HG02973 (cell line): ENCODE data around the gene TMEM59.
"Not testable (repeated sequence)": the region's sequence is repeated elsewhere in the genome, so short reads cannot be mapped to it uniquely, and the experiment has no call there.

Experiments
- ATAC-seq: cut with Tn5 transposase; IDR thresholded peaks from one replicate; pipeline ENCODE4 v1.9.1; 2021; ENCODE audit warnings: moderate library complexity; ENCODE audit not compliant: unreplicated experiment

The TMEM59 gene

DNA sequence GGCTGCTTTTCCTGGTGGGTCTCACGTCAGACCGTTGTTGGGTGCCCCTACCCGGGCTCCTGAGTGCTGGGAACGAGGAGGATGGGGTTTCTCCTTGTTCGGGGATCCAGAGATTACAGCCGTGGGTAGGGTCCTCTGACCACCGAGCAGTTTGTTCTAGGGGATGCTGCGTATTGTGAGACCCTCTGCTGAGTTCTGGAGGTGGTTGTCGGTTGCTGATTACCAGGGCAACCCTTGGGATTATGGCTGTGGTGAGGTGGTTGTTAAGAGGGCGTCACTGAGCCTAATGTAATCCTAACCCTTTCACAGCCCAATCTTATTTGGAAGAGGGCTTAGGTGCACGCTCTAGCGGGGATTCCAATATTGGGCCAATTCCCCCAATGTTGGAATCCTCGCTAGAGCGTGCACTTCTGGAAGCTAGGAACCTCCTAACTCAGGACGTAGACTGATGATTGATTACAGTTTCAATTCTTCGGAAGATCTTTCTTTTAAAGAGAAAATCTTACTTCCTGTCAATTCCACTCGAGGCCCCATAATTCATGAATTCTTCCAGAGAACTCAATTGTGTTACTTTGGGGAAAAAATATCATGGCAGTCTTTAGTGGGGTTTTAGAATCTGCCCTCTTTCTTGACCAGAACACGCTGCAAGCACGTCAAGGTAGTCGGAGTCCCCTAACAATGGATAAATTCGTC, 887 bp upstream of the TMEM59 start:
- no peak for ATAC-seq

DNA sequence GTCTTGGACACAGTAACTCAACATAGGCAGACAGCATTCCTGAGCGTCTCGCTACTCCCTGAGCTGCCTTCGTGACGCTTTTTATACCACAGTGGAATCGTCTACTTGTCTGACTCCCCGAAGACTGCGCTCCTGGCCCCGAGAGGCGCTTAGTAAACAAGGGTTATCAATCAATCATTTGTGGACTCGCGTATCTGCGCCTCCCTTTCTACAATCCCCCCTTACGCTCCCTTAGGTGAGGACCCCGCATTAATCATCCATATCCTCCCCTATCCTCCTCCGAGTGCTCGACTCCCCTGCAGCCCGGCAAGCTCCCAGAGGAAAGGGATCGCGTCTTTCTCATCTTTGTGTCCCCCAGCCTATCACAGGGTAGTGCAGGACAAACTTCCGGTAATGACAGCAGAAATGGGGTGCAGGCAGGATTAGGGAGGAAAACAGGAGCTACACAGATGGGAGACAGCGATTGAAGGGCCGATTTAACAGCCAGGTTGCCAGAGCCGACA, 522 bp downstream of the TMEM59 start:
- ATAC-seq, result no peak

DNA sequence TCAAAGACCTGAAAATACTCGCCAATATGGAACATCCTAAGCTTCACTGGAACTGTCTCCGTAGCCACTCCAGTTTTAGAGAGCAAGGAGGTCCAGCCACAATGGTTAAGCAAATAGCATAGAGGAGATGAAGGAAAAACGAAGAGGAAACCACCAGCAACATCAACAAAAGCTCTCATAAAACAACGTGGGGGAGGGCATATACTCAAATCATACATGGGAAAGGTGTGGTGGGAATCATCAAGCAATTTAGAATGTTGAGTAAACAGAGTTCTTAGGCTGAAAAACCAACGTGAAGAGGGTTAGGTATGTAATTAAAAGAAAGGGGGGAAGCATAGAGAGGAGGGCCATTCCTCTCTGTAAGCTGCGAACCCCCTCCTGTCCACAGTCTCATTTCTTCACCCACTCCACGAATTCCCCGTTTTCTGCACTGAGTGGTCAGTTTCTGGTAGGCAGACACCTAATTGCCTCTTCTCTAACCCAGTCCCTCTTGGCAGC, 1.0 kb downstream of the TMEM59 start:
- ATAC-seq, result no peak

DNA sequence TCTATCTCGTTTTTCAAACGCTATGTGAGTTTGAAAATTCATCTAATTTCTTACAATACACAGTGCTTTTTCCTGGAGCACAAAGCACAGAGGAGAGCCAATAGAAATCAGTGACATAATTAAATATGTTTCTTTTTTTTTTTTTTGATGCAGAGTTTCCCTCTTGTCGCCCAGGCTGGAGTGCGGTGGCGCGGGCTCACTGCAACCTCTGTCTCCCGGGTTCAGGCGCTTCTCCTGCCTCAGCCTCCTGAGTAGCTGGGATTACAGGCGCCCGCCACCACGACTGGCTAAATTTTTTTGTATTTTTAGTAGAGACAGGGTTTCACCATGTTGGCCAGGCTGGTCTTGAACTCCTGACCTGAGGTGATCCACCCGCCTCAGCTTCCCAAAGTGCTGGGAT, 2.6 kb downstream of the TMEM59 start:
- not testable (repeated sequence) for ATAC-seq

DNA sequence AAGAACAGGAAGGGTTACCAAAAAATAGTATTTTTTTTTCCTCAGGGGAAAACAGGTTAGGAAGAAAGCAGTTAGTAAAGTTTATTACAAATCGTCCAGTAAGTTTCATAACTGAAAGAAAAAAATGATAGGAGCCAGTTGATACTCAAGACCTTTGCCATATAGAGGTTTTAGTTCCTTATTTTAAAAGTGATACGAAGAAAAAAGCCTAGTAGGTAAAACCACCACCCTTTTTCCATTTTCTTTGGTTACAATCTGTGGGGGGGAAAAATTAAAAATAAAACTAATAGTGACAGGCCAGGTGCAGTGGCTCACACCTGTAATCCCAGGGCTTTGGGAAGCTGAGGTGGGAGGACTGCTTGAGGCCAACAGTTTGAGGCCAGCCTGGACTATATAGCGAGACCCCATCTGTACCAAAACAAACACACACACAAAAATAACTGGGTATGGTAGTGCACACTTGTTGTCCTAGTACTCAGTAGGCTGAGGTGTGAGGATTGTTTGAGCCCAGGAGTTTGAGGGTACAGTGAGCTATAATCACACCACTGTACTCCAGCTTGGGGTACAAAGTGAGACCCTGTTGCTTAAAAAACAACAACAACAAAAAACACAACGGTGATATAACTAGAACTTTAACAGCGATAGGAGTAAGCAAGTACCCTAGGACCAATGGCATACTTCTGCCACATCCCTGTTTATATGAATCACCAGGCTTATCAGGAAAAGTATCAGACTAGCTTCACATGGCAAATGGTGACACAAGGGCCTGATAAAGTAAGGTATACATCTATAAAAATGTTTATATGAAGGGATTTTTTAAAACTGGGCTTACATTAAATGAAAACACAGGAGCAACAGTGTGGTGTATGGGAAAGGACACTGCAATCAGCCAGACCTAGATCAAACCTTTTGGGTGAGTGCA, 5.4 kb downstream of the TMEM59 start:
- ATAC-seq, result no peak

DNA sequence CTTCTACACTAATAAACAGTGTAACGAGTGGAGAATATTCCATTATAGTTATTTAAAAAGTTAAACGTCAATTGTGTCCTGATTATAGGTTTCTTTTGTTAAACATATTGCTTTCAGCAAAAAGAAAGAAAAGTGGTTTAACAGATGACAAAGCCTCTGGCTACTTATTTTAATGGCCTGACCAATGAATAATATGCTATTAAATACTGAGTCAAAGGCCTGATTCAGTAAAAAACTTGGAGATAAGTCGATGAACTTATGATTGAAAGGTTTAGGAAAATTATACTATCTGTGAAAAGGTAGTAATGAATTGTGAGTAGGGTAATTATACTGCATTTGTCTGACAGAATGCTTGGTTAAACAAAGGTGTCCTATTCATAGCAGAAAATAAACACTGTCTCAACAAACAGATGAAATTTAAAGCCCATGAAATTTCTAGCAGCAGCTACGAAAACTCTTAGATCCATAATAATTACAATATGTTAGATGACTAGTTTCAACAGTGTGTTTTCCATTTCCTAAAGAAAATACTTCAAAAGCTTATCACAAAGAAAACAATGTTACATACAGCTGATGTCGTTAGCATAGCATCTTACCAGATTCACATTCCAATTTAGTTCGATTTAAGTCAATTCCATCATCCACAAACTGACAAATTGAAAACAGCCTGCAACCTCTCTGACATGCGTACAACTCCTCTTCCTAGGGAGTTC, 6.2 kb downstream of the TMEM59 start:
- ATAC-seq, result no peak

DNA sequence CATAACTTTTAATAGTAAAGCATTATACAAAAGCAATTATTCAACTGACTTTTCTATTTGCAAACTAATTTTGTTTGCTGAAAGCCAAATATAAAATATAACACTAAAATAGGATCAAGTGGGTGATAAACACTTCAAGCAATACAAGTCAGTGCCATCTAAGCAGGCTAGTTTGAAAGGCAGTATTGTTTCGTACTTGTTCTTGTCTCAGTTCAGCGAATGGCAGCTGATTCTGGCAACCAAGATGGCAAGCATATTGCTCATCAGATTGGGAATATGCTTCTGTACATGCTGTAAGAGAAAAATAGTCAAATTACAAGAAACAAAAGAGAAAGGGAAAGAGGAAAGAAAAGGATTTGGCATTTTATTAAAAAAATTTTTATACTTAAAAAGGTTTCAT, 7.5 kb downstream of the TMEM59 start:
- ATAC-seq, result no peak

DNA sequence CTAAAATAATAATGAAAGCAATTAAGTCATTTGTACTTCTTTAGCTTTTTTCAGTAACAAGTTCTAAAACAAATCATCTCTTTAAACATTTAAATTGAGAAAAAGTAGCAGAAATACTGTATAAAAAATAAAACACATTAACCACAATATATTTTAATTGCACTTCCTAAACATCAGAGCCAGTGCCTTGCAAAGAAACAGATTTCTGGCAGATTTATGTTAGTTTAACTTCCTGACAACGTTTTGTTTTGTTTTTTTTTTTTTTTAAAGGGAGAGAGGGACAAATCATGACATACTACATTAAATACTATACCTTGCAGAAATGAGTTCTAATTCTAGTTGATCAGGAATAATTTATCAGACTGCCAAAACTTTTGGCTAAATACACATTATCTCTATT, 11.2 kb downstream of the TMEM59 start:
- ATAC-seq, result no peak

DNA sequence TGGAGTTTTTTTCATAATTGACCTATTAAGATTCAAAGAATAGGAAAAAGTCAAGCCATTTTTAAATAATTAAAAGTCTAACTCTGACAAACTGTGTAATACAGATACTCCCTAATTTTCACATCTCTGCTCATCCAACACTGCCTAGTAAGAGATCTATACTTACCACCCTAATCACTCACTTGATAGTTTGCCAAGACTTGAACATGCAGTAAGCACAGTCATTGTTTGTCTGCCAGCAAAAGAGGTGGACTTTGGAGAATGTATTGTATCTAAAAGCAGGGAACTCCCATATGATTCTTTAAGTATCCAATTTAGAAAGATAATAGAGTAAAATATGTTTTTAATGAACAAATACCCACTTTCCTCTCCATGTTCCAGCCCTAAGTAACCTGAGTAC, 15.5 kb downstream of the TMEM59 start:
- ATAC-seq, result no peak

DNA sequence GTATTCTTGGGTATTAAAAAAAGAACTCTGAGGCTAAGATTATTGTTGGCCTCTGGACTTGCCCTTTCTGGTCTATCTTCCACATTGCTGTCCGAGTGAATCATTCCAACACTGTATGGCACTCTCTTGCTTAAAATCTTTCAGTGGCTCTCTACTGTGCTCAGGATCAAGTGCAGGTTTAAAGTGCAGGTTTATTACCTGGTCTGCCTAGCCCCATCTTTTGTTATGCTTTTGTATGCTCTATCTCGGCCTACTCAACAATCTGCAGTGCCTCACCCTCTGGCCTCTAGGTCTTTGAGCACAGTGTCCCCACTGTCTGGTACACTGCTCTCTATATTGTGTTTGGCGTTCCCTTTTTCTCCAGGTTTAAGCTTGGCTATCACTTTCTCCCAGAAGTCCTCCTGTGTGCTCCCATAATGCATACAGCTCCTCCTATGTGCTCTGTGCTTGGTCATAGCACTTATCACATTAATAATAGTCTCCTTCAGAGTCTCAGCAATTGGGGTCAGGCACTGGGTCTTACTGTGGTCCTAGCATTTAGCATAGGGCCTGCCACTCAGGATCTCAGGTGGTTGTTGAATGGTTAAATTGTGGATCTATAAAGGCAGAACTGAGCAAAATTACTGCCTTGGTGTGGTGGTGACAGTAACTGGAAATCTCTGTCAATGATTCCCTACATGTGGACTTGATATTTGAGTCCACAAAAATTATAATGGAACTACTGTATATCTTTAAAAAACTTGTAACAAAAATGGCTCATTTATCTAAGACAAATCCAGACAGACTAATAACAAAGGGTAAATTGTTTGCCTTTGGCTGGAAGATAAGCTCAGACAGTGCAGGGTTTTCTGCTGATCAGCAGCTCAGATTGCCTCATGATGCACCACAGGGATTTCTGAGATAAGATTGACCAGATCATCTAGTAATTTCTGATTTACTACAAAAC, 24.4 kb downstream of the TMEM59 start:
- no peak for ATAC-seq

DNA sequence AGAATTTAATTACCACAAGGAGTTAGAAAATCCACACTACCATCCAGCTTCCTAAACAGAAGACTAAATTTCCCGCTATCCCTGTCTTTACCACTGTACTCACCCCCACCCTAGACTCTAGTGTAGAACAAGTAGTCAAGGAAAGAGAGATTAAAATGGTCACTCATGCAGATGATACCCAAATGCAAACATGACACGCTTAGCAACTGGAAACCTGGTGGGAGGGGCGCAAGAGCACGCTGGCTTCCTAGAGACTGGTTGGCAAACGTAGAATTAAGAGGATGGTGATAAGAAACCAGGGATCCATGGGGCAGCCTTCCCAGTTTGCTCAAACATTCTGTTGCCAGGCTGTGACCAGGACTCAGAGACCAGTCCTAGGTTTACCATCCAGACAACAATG, 25.2 kb downstream of the TMEM59 start:
- no peak for ATAC-seq

DNA sequence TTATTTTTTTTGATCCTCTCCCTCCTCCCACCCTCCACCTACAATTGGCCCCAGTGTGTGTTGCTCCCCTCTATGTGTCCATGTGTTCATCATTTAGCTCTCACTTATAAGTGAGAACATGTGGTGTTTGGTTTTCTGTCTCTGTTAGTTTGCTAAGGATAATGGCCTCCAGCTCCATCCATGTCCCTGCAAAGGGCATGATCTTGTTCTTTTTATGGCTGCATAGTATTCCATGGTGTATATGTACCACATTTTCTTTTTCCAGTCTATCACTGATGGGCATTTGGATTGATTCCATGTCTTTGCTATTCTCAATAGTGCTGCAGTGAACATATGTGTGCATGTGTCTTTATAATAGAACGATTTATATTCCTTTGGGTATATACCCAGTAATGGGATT, 28.2 kb downstream of the TMEM59 start:
- not testable (repeated sequence) for ATAC-seq

DNA sequence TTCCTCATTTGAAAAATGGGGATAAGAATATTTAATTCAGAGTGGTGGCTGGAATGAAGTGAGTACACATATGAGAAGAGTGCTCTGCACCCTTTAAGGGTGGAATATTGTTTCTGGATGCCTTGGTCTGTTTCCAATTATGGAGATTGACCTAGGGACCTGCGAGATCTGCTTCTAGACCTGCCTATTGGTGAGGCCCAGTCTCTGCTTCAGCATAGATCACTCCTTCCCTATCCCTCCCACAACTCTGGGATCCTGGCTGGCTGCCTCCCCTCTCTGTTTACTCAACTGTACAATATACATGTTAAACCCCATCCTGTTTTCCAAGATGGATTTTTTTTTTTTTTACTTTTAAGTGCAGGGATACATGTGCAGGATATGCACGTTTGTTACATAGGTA, 28.6 kb downstream of the TMEM59 start:
- no peak for ATAC-seq

DNA sequence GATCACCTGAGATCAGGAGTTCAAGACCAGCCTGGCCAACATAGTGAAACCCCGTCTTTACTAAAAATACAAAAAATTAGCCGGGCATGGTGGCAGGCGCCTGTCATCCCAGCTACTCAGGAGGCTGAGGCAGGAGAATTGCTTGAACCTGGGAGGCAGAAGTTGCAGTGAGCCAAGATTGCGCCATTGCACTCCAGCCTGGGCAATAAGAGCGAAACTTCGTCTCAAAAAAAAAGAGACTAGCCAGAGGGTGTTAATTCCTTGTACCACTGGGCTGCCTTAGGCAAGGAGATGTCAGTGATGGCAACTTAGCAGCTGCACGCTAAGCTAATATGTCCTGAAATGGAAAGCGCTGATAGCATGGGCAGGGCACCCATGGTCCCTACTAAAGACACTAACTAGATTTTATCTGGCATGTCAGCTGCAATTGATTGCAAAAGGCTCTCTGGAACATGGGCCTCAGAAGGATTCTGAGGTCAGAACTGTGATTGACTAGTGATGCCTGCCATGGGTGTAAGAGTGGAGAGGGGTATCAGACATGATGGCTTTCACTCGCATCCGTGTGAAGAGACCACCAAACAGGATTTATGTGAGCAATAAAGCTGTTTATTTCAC, 33.3 kb downstream of the TMEM59 start:
- ATAC-seq, result not testable (repeated sequence)

DNA sequence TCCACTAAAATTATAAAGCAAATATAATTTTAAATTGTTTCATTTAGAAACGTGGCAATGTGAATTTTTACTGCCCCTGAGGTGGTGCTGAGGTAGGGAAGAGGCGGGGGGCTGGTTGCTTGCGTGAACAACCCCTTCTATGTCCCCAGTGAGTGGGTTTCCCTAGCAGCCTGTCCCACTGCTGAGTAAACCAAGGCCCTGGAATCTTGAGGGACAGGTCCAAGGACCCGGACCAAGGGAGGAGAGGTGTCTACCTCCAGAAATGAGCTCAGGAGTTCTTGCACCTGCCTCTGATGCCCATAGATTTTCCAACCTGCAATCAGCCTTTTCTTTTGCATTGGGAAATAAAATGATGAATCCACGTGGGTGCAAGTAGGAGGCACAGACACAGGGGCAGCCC, 34.4 kb downstream of the TMEM59 start:
- ATAC-seq, result no peak

DNA sequence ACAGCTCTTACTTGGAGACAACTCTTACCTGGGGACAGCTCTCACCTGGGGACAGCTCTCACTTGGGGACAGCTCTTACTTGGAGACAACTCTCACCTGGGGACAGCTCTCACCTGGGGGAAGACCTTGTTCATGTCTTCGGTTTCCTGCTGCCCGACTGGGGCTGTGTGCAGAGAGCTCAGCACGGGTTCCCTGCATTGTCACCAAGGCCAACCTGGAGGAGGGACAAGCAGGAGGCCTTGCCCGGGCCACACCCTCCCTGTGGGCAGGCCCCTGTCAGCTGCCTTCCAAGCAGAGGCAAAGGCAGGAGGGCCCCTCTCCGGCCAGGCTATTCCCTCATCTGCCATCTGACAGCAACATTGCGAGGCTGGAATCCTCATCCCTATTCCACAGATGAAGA, 35.0 kb downstream of the TMEM59 start, which contains the start of gene LDLRAD1:
Gene LDLRAD1, minus strand, starts transcription at position 208 of the 400 bp plus-strand sequence. Its CDS starts 74 bp downstream, at position 134.
- ATAC-seq, result no peak

DNA sequence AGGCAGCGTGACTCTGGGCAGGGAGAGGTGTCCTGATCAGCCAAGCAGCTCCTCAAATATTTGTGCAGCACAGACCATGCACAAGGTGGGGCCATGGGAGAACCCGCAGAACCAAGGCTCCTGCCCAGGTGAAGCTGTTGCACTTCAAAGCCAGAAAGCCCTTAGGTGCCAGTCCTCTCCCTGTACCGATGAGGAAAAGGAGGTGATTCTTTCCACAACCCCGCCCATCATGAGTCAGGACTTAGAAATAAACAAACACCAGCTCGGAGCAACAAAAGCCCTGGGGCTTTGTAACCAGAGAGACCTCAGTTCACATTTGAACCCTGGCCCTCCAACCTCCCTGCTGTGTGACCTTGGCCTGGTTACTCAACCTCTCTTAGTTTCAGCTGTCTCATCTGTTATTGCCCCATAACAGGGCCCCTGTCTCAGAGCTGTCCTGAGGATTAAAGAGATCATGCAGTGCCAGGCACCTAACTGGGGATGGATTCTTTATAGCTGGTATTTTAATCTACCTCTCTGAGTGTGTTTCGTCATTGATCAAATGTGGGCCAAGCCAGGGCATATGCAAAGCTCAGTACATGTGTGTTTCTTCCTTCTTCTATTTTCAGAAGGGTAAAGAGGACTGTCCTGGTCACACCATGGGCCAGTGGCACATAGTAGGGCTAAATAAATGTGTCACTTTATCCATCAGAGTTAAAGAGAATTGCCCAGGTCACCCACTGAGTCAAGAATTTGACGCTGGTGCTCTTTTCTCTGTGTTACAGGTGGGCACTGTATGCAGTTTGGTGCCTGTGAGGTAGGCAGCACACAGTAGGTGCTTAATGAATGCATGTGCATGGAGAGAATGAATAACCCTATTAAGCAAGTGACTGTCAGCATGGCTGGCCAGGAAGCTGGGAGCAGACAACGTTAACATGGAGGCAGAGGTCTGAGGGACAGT, 36.4 kb downstream of the TMEM59 start:
- no peak for ATAC-seq

DNA sequence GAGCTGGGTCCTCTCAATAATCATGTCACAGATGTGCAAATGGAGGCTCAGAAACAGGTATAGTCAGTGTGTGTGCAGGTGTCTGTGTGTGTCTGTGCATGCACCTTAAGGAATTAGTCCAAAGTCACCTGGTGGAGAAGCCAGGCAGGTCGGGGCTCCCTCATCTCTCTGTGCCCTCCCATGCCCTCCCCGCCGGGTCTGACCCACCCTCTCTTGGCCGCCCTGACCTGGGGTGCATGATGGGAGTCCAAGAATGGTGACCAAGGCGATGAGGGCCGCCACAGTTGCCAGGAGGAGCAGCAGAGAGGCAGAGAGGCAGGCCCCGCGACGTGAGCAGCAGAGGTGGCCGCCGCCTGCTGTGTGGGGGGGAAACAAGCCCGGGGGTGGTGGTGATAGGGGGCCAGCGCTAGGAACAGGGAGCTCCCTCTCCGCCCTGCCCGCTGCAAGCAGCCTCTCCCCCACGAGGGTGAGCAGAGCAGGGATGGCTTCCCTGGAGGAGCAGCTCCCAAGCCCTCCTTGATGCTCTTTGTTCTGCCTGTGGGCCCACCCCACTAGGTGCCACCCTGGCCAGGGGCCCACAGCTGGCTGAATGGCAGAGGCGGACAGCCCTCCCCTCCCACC, 38.9 kb downstream of the TMEM59 start:
- ATAC-seq, result no peak
